ENCODE results near the gene HOXB13.

- TF ChIP-seq POLR2A (IDR thresholded peaks at IDR 0.05) (no peak), CTCF (IDR thresholded peaks at IDR 0.05) (no peak)
These were observed 23.3 kb upstream of the HOXB13 start for GRCh38 chr17:48751733-48752398.

Data from right lobe of liver (tissue), 4 donors.